K562 (cell line): ENCODE data around the gene NDST1. TPM values are rescaled to one million over a fixed set of nuclear protein-coding genes. Genes with fewer than 3 reads are reported as not detected.

ENCODE experiments used
- ATAC-seq: fragments of 200-7000 bp; cut with Tn5 transposase; 3 replicates; pipeline ENCODE4 v1.9.1; 2020; ENCODE audit warnings: moderate library complexity
- BruUV-seq: library from RNA; stranded (reverse); fragments of 400-500 nt; replicated peaks from 2 replicates; lab custom pipeline; 2021; lab: Mats Ljungman, UMichigan
- CTCF ChIA-PET: fragments of 300-600 bp; formaldehyde crosslinking; extraction: SDS; loops from one replicate; lab custom pipeline; 2021; ENCODE audit warnings: low intra/inter-chr PET ratio; lab: Yijun Ruan, JAX
- POLR2A ChIA-PET: fragments of 300-600, 350-650 bp; sonication (Branson Sonifier 250); formaldehyde crosslinking; extraction: SDS; loops from one replicate; lab custom pipeline; 2021; ENCODE audit warnings: antibody characterized with exemption, inconsistent platforms; lab: Yijun Ruan, JAX
- DNase-seq, 4 experiments: peaks; one replicate each; pipeline versions ENCODE4 v3.0.0 to v3.0.0-alpha.2; 2011 to 2018; ENCODE audit warnings: low spot score in 3 of 4, mixed read lengths in 3 of 4; ENCODE audit errors: extremely low read depth in 1 of 4
- FAIRE-seq: peaks from 2 replicates; lab custom pipeline; 2011; peaks lifted over from hg19 to GRCh38; lab: Jason Lieb, UNC
- H2AFZ ChIP-seq: 2 replicates; pipeline ENCODE4 v1.6.0; 2011; ENCODE audit warnings: low read depth, low read length, control low read depth, inconsistent platforms
- H3K27ac ChIP-seq: fragments of 200-600 bp; 3 replicates; pipeline ENCODE4 v1.8.0; 2011; ENCODE audit warnings: low read depth, mild to moderate bottlenecking, control low read depth, inconsistent platforms, low read length, moderate library complexity, mixed read lengths; ENCODE audit errors: extremely low read depth
- H3K27me3 ChIP-seq, 2 experiments: fragments of 300-600 bp in 1 of 2; 2 replicates in 1 of 2; 3 replicates in 1 of 2; pipeline versions ENCODE4 v1.6.0 to v1.8.0; 2011; ENCODE audit warnings: inconsistent platforms in 2 of 2, low read length in 2 of 2, mild to moderate bottlenecking in 1 of 2, mixed read lengths in 1 of 2, moderate library complexity in 1 of 2; ENCODE audit not compliant: control insufficient read depth in 2 of 2, insufficient read depth in 2 of 2
- H3K36me3 ChIP-seq: fragments of 300-600 bp; 3 replicates; pipeline ENCODE4 v1.8.0; 2011; ENCODE audit warnings: mild to moderate bottlenecking, low read length, inconsistent platforms; ENCODE audit not compliant: control insufficient read depth, insufficient read depth
- H3K4me1 ChIP-seq, 2 experiments: fragments of 200-600 bp in 1 of 2; replicated peaks in 1 of 2; 2 replicates in 1 of 2; 3 replicates in 1 of 2; pipeline versions ENCODE4 v1.5.1 to v1.8.0; 2011; ENCODE audit warnings: inconsistent platforms in 2 of 2, low read length in 2 of 2, mild to moderate bottlenecking in 1 of 2, mixed read lengths in 1 of 2, moderate library complexity in 1 of 2; ENCODE audit not compliant: control insufficient read depth in 2 of 2, insufficient read depth in 2 of 2
- H3K4me2 ChIP-seq: 2 replicates; pipeline ENCODE4 v1.6.1; 2011; ENCODE audit warnings: low read length, control low read depth, inconsistent platforms, mixed read lengths; ENCODE audit not compliant: insufficient read depth
- H3K4me3 ChIP-seq: fragments of 200-600 bp; sonication (generic), shearing (Covaris generic); 2 replicates; pipeline ENCODE4 v1.5.1; 2016; ENCODE audit warnings: control low read depth, inconsistent platforms
- H3K79me2 ChIP-seq: fragments of 200-600 bp; 3 replicates; pipeline ENCODE4 v1.8.0; 2011; ENCODE audit warnings: low read length, inconsistent platforms; ENCODE audit not compliant: control insufficient read depth, insufficient read depth
- H3K9ac ChIP-seq, 2 experiments: 2 replicates each; pipeline versions ENCODE4 v1.6.0 to v1.6.1; 2011; ENCODE audit warnings: low read depth in 2 of 2, low read length in 2 of 2, control low read depth in 1 of 2, inconsistent platforms in 1 of 2, mild to moderate bottlenecking in 1 of 2, mixed read lengths in 1 of 2; ENCODE audit not compliant: insufficient read depth in 1 of 2
- H3K9me1 ChIP-seq: one replicate; pipeline ENCODE4 v1.6.0; 2011; ENCODE audit warnings: inconsistent platforms, mild to moderate bottlenecking, low read length, moderate library complexity; ENCODE audit not compliant: control insufficient read depth, insufficient read depth
- H3K9me3 ChIP-seq: replicated peaks from 2 replicates; pipeline ENCODE4 v1.5.1; 2011; ENCODE audit warnings: low read depth, low read length, inconsistent platforms; ENCODE audit not compliant: control insufficient read depth, insufficient read depth
- H4K20me1 ChIP-seq: replicated peaks from 2 replicates; pipeline ENCODE4 v1.6.1; 2011; ENCODE audit warnings: low read length, inconsistent platforms, mixed read lengths; ENCODE audit not compliant: control insufficient read depth, insufficient read depth
- HNRNPL ChIP-seq: fragments of 200-400 bp; formaldehyde crosslinking; IDR thresholded peaks from 2 replicates; pipeline ENCODE4 v1.6.1; 2017; ENCODE audit warnings: low read depth, mild to moderate bottlenecking, low read length
- KLF13 ChIP-seq: fragments of 450-650 bp; IDR thresholded peaks from 2 replicates; pipeline ENCODE4 v1.6.1; 2016; ENCODE audit warnings: missing genetic modification characterization, low read depth, mild to moderate bottlenecking, missing compliant biosample characterization, moderate library complexity, borderline replicate concordance
- L3MBTL2 ChIP-seq: fragments of 450-650 bp; IDR thresholded peaks from 2 replicates; pipeline ENCODE4 v1.6.1; 2016; ENCODE audit warnings: mild to moderate bottlenecking, moderate library complexity
- SAFB2 ChIP-seq: fragments of 200-400 bp; formaldehyde crosslinking; IDR thresholded peaks from 2 replicates; pipeline ENCODE4 v1.6.1; 2018; ENCODE audit warnings: borderline replicate concordance, low read length, low read depth, moderate library complexity; ENCODE audit not compliant: severe bottlenecking
- SMARCA4 ChIP-seq: fragments of 450-650 bp; IDR thresholded peaks from 2 replicates; pipeline ENCODE4 v1.6.1; 2016
- SMARCB1 ChIP-seq: IDR thresholded peaks from 2 replicates; pipeline ENCODE4 v1.6.1; 2011; ENCODE audit warnings: improper control_type of control experiment, low read depth; ENCODE audit not compliant: insufficient read length
- WGBS: fragments of 100-300 bp; shearing (Covaris generic); methylation state at CpG from one replicate; pipeline ENCODE4 v1.1.6; 2016; ENCODE audit warnings: low coverage, mixed read lengths; ENCODE audit not compliant: insufficient coverage; ENCODE audit errors: missing lambda C conversion rate; 5-methylcytosine and 5-hydroxymethylcytosine counted together
- in situ Hi-C: fragments of 300-500 bp; cut with MboI; formaldehyde crosslinking; loops from 4 replicates; pipeline ENCODE4 v1.15.0; 2018; ENCODE audit warnings: inconsistent platforms, mixed read lengths
- intact Hi-C: fragments of 100-400 bp; cut with micrococcal nuclease; formaldehyde crosslinking; loops from 2 replicates; pipeline ENCODE4 v1.14.2; 2022
- polyA plus RNA-seq, 8 experiments: library from polyadenylated mRNA; depleted of rRNA in 4 of 8; stranded (reverse) in 5 of 8; unstranded in 3 of 8; fragments of >200 nt; fragmentation: Nextera tagmentation in 2 of 8; fragmentation: Illumina TruSeq in 1 of 8; extraction: Ambion mirVana in 2 of 8; extraction: Trizol in 1 of 8; gene quantifications; 2 replicates each; pipeline versions ENCODE4 v1.2.1 to v1.2.3, GENCODE V29; 2011 to 2014; ENCODE audit warnings: inconsistent platforms in 1 of 8, missing spikeins in 1 of 8
- total RNA-seq, 7 experiments: library from RNA; depleted of rRNA in 6 of 7; stranded (reverse); fragments of >200 nt in 6 of 7; fragmentation: Illumina TruSeq in 2 of 7; extraction: Trizol in 2 of 7; gene quantifications; 2 replicates each; pipeline versions ENCODE4 v1.2.1 to v1.2.3, GENCODE V29; 2011 to 2021; ENCODE audit warnings: low replicate concordance in 1 of 7
- TF ChIP-seq, protein P1 (sequence below): fragments of 200-400 bp; formaldehyde crosslinking; IDR thresholded peaks from 2 replicates; pipeline ENCODE4 v1.6.1; 2017; ENCODE audit warnings: mild to moderate bottlenecking, low read depth, low read length, moderate library complexity
- TF ChIP-seq, protein P2 (sequence below), 2 experiments: fragments of 200-800 bp in 1 of 2; sonication (Bioruptor generic) in 1 of 2; sonication (generic) in 1 of 2; formaldehyde crosslinking in 1 of 2; IDR thresholded peaks in 1 of 2; conservative IDR thresholded peaks in 1 of 2; 2 replicates each; pipeline versions ENCODE4 v1.5.0 to v1.6.1; 2016 to 2020; ENCODE audit warnings: missing compliant biosample characterization in 1 of 2, missing genetic modification characterization in 1 of 2, missing genetic modification reagents in 1 of 2

The NDST1 gene
- total and polyA plus RNA-seq, 9 of the 15 experiments (the other 6 are each of a cell fraction or from before 2014, with no cell fraction given) = 0.38 to 47.9 (median 9.9) TPM

DNA sequence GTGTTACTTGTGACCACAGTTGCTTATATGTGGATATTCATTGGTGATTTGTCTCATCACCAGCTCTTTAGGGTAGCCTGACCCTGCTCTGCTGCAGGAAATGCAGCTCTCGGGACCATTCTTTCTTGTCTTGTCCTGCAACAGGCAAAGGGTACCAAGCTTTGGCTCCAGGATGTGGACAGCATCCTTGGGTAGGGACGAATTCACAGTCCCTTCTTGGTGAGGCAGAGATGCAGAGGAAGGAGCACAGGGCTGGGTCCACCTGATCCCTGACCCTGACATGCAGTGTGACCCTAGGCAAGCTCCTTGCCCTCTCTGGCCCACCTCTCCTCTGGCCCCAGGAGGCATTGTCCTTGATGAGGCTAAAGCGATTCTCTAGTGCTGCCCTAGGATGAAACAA, 95.6 kb downstream of the NDST1 start (continued):
- TF ChIP-seq, protein P1, sequence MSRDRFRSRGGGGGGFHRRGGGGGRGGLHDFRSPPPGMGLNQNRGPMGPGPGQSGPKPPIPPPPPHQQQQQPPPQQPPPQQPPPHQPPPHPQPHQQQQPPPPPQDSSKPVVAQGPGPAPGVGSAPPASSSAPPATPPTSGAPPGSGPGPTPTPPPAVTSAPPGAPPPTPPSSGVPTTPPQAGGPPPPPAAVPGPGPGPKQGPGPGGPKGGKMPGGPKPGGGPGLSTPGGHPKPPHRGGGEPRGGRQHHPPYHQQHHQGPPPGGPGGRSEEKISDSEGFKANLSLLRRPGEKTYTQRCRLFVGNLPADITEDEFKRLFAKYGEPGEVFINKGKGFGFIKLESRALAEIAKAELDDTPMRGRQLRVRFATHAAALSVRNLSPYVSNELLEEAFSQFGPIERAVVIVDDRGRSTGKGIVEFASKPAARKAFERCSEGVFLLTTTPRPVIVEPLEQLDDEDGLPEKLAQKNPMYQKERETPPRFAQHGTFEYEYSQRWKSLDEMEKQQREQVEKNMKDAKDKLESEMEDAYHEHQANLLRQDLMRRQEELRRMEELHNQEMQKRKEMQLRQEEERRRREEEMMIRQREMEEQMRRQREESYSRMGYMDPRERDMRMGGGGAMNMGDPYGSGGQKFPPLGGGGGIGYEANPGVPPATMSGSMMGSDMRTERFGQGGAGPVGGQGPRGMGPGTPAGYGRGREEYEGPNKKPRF = no peak
- TF ChIP-seq, protein P2, sequence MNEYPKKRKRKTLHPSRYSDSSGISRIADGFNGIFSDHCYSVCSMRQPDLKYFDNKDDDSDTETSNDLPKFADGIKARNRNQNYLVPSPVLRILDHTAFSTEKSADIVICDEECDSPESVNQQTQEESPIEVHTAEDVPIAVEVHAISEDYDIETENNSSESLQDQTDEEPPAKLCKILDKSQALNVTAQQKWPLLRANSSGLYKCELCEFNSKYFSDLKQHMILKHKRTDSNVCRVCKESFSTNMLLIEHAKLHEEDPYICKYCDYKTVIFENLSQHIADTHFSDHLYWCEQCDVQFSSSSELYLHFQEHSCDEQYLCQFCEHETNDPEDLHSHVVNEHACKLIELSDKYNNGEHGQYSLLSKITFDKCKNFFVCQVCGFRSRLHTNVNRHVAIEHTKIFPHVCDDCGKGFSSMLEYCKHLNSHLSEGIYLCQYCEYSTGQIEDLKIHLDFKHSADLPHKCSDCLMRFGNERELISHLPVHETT (CRISPR knock-in tag; conservative IDR thresholded peaks at IDR 0.05 in 1 of 2, IDR thresholded peaks at IDR 0.05 in 1 of 2) = no peak
- no peak for TF ChIP-seq SAFB2

DNA sequence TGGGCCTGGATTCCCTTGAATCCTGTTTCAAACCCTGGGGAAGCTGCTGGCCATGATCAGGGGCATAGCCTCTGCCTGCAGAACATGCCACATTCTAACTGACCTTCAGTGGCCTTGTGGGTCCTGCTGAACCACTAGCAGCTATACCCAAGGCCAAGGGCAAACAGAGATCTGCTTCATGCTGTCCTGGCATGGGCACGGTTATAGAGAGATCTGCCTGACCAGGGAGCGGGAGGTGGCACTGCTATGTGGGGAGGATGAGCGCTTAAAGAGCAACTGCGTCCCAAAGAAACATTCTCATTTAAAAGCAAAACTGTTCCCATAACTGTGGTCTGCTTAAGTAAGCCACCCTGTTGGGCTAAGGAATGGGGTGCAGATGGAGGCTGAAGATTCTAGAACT, 96.1 kb downstream of the NDST1 start:
- ATAC-seq (no peak), DNase-seq (no peak), FAIRE-seq (no peak)
- Histone ChIP-seq H3K36me3 (no peaks in the 10 kb centered on the region), H3K9me1 (no peaks in the 10 kb centered on the region), H3K27ac (no peak overlapping the region), H3K4me2 (no peak overlapping the region), H3K9me3 (no peaks in the 10 kb centered on the region), H3K4me1 (no peaks in the 10 kb centered on the region), H4K20me1 (peaks cover 5% of the 10 kb centered on the region), H2AFZ (no peak overlapping the region), H3K79me2 (no peaks in the 10 kb centered on the region), H3K27me3 (peaks cover 31 to 77% of the 10 kb centered on the region in 2 experiments), H3K4me3 (no peak overlapping the region), H3K9ac (no peak overlapping the region)
- intact Hi-C loops = no loop called here
- 2% methylated on average over 4 of the region's 4 CpGs for WGBS
- TF ChIP-seq SMARCA4 (no peak), KLF13 (no peak), HNRNPL (no peak), SMARCB1 (no peak), L3MBTL2 (no peak)
- ChIA-PET POLR2A (interaction anchor here (0.6 to 1.1 kb wide), 2 partner anchors 9 to 10 kb away, joined by 3 to 4 read pairs; no protein-coding TSS in a partner anchor), CTCF (no interaction called here)
- in situ Hi-C loops = no loop called here
- BruUV-seq = no TSS peak
